HEK293T (cell line): ENCODE results near the gene MAMLD1.

ENCODE experiments used
- CTCF ChIA-PET: fragments of 350-600 bp; formaldehyde crosslinking; extraction: SDS; loops from one replicate; lab custom pipeline; 2021; ENCODE audit warnings: antibody characterized with exemption, inconsistent platforms; lab: Yijun Ruan, JAX
- POLR2A ChIA-PET: fragments of 350-600 bp; formaldehyde crosslinking; extraction: SDS; loops from one replicate; lab custom pipeline; 2020; ENCODE audit warnings: antibody characterized with exemption, inconsistent platforms; lab: Yijun Ruan, JAX
- DNase-seq: peaks from one replicate; pipeline ENCODE4 v3.0.0; 2012; ENCODE audit warnings: mixed read lengths; ENCODE audit errors: extremely low spot score
- ARNT ChIP-seq: fragments of 450-650 bp; IDR thresholded peaks from 2 replicates; pipeline ENCODE4 v1.6.1; 2017; ENCODE audit warnings: mild to moderate bottlenecking
- BHLHE40 ChIP-seq: fragments of 450-650 bp; IDR thresholded peaks from 2 replicates; pipeline ENCODE4 v1.6.1; 2016; ENCODE audit warnings: mild to moderate bottlenecking, moderate library complexity, borderline replicate concordance
- CTBP1 ChIP-seq: fragments of 450-650 bp; IDR thresholded peaks from 2 replicates; pipeline ENCODE4 v1.6.1; 2016; ENCODE audit warnings: borderline replicate concordance
- ELF4 ChIP-seq: fragments of 450-650 bp; IDR thresholded peaks from 2 replicates; pipeline ENCODE4 v1.6.1; 2017; ENCODE audit warnings: antibody characterized with exemption
- FOXA1 ChIP-seq: fragments of 450-650 bp; IDR thresholded peaks from 2 replicates; pipeline ENCODE4 v1.6.1; 2016; ENCODE audit warnings: mild to moderate bottlenecking
- FOXK2 ChIP-seq: fragments of 450-650 bp; IDR thresholded peaks from 2 replicates; pipeline ENCODE4 v1.6.1; 2016; ENCODE audit warnings: mild to moderate bottlenecking
- FOXM1 ChIP-seq: fragments of 450-650 bp; IDR thresholded peaks from 2 replicates; pipeline ENCODE4 v1.6.1; 2017; ENCODE audit warnings: mild to moderate bottlenecking, borderline replicate concordance
- HDGF ChIP-seq: fragments of 450-650 bp; IDR thresholded peaks from 2 replicates; pipeline ENCODE4 v1.6.1; 2017; ENCODE audit warnings: antibody characterized with exemption, borderline replicate concordance
- L3MBTL2 ChIP-seq: fragments of 450-650 bp; conservative IDR thresholded peaks from 2 replicates; pipeline ENCODE4 v1.6.1; 2016; ENCODE audit warnings: mild to moderate bottlenecking
- LEF1 ChIP-seq: fragments of 450-650 bp; IDR thresholded peaks from 2 replicates; pipeline ENCODE4 v1.6.1; 2017; ENCODE audit warnings: mild to moderate bottlenecking, borderline replicate concordance
- NFRKB ChIP-seq: fragments of 450-650 bp; IDR thresholded peaks from 2 replicates; pipeline ENCODE4 v1.6.1; 2016; ENCODE audit warnings: mild to moderate bottlenecking, moderate library complexity
- PKNOX1 ChIP-seq: fragments of 450-650 bp; IDR thresholded peaks from 2 replicates; pipeline ENCODE4 v1.6.1; 2016
- SP1 ChIP-seq: fragments of 450-650 bp; IDR thresholded peaks from 2 replicates; pipeline ENCODE4 v1.6.1; 2017
- SUZ12 ChIP-seq: fragments of 450-650 bp; IDR thresholded peaks from 2 replicates; pipeline ENCODE4 v1.6.1; 2016; ENCODE audit warnings: mild to moderate bottlenecking
- TARDBP ChIP-seq: fragments of 450-650 bp; IDR thresholded peaks from 2 replicates; pipeline ENCODE4 v1.6.1; 2016
- ZNF384 ChIP-seq: fragments of 450-650 bp; IDR thresholded peaks from 2 replicates; pipeline ENCODE4 v1.6.1; 2016

Gene MAMLD1

GRCh38 chrX:150429594-150429993 is 66.5 kb downstream of the MAMLD1 start:
- CTCF ChIA-PET: interaction anchor here (1.4 kb wide), 1 partner anchor 75 kb away, joined by 3 read pairs; no protein-coding TSS in a partner anchor
- no peak for DNase-seq
- POLR2A ChIA-PET: no interaction called here
- TF ChIP-seq LEF1 (no peak), FOXM1 (no peak), CTBP1 (no peak), ELF4 (no peak), FOXK2 (no peak), ZNF384 (no peak), SUZ12 (no peak), SP1 (no peak), NFRKB (no peak), BHLHE40 (no peak), L3MBTL2 (no peak), PKNOX1 (no peak), FOXA1 (no peak), ARNT (no peak), TARDBP (no peak)

GRCh38 chrX:150436195-150436594 is 73.1 kb downstream of the MAMLD1 start:
- DNase-seq: no peak
- CTCF ChIA-PET: interaction anchor here (0.6 kb wide), 1 partner anchor 107 kb away, joined by 3 read pairs; no protein-coding TSS in a partner anchor
- POLR2A ChIA-PET: interaction anchor here (0.6 kb wide), 1 partner anchor 71 kb away, joined by 3 read pairs; no protein-coding TSS in a partner anchor
- TF ChIP-seq LEF1 (no peak), CTBP1 (no peak), FOXM1 (no peak), NFRKB (no peak), TARDBP (no peak), ELF4 (no peak), HDGF (no peak), ZNF384 (no peak), L3MBTL2 (no peak), BHLHE40 (no peak), SP1 (no peak), FOXA1 (no peak), ARNT (no peak), FOXK2 (no peak), PKNOX1 (no peak), SUZ12 (no peak)

GRCh38 chrX:150438165-150438564 is 75.0 kb downstream of the MAMLD1 start:
- DNase-seq: no peak
- no peak for TF ChIP-seq SP1
- no peak for TF ChIP-seq L3MBTL2
- POLR2A ChIA-PET: no interaction called here
- CTCF ChIA-PET: no interaction called here

GRCh38 chrX:150446151-150446550 is 83.0 kb downstream of the MAMLD1 start:
- TF ChIP-seq ELF4 (no peak), SUZ12 (no peak)
- POLR2A ChIA-PET: no interaction called here
- CTCF ChIA-PET: no interaction called here
- DNase-seq: no peak

GRCh38 chrX:150446995-150447394 is 83.9 kb downstream of the MAMLD1 start:
- TF ChIP-seq NFRKB: no peak
- TF ChIP-seq BHLHE40: no peak
- no peak for TF ChIP-seq TARDBP
- TF ChIP-seq SUZ12: no peak
- TF ChIP-seq FOXM1: no peak
- no peak for TF ChIP-seq ZNF384
- no peak for TF ChIP-seq PKNOX1
- TF ChIP-seq CTBP1: no peak
- no peak for TF ChIP-seq HDGF
- TF ChIP-seq SP1: no peak
- no peak for TF ChIP-seq L3MBTL2
- TF ChIP-seq FOXA1: no peak
- TF ChIP-seq ARNT: no peak
- TF ChIP-seq LEF1: no peak
- CTCF ChIA-PET: no interaction called here
- DNase-seq: no peak
- POLR2A ChIA-PET: no interaction called here

GRCh38 chrX:150449313-150449712 is 86.2 kb downstream of the MAMLD1 start:
- POLR2A ChIA-PET: no interaction called here
- no peak for TF ChIP-seq PKNOX1
- no peak for TF ChIP-seq FOXM1
- TF ChIP-seq SP1: no peak
- DNase-seq: no peak
- CTCF ChIA-PET: interaction anchor here (1.0 to 1.3 kb wide), 3 partner anchors 8 to 257 kb away, joined by 3 read pairs; no protein-coding TSS in a partner anchor
